ENCODE results near the gene FZR1. TPM values are rescaled to one million over a fixed set of nuclear protein-coding genes. Genes with fewer than 3 reads are reported as not detected.

Gene FZR1
- total RNA-seq, 6 donors from 2014 or later = 19.9 to 110 (median 37.5) TPM

DNA sequence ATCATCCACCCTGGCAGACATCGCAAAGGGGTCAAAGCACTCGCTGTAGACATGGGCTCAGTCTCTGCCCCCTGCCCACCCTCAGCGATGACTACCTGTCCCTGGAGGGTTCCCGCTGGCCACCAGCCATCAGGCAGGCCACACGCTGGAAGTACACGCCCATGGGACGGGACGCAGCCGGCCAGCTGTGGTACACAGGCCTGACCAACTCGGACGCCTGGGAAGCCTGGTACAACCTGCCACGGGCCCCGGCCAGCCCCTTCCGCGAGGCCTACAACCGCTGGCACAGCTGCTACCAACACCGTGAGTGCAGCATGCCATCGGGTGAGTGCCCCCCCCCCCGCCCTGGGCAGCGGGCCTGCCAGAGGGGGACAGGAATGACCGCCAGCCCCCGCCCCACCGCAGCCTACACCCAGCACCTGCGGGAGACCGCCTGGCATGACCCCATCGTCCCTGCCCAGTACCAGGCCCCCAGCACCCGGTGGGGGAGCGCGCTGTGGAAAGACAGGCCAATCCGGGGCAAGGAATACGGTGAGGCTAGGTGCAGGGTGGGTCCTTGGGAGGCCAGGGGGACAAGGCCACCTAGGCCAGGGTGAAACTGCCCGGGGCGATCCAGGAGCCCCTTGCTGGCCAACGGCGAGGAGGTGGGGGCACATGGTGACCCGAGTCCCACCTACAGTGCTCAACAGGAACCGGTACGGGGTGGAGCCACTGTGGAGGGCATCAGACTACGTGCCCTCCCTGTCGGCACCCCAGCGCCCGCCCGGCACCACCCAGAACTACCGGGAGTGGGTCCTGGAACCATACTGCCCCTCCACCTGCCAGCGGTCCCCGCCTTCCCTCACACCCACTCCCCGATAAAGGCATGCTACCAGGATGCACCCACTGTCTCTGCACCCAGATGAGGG lies 37.3 kb downstream of the FZR1 start:
- DNase-seq (peak in 1 of 2 donors; percentile 81), ATAC-seq (ENCODE audit: low FRiP score in 2 of 2) (peak; percentile 2 to 4)
- Histone ChIP-seq H3K27ac (no peak overlapping the region), H3K4me1 (peaks cover 0 to 18% (median 0%) of the 10 kb centered on the region in 4 donors), H3K9me3 (no peaks in the 10 kb centered on the region), H3K36me3 (peaks cover 0 to 50% (median 31%) of the 10 kb centered on the region in 4 donors), H3K4me3 (no peak overlapping the region), H3K27me3 (no peaks in the 10 kb centered on the region)
- TF ChIP-seq, protein P1, sequence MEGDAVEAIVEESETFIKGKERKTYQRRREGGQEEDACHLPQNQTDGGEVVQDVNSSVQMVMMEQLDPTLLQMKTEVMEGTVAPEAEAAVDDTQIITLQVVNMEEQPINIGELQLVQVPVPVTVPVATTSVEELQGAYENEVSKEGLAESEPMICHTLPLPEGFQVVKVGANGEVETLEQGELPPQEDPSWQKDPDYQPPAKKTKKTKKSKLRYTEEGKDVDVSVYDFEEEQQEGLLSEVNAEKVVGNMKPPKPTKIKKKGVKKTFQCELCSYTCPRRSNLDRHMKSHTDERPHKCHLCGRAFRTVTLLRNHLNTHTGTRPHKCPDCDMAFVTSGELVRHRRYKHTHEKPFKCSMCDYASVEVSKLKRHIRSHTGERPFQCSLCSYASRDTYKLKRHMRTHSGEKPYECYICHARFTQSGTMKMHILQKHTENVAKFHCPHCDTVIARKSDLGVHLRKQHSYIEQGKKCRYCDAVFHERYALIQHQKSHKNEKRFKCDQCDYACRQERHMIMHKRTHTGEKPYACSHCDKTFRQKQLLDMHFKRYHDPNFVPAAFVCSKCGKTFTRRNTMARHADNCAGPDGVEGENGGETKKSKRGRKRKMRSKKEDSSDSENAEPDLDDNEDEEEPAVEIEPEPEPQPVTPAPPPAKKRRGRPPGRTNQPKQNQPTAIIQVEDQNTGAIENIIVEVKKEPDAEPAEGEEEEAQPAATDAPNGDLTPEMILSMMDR (IDR thresholded peaks at IDR 0.05) = no peak
- TF ChIP-seq POLR2AphosphoS5 (IDR thresholded peaks at IDR 0.05) (no peak), EP300 (IDR thresholded peaks at IDR 0.05) (no peak), POLR2A (IDR thresholded peaks at IDR 0.05) (no peak)
- 90% methylated on average over 9 to 45 of the region's 47 CpGs for WGBS, 2 donors

DNA sequence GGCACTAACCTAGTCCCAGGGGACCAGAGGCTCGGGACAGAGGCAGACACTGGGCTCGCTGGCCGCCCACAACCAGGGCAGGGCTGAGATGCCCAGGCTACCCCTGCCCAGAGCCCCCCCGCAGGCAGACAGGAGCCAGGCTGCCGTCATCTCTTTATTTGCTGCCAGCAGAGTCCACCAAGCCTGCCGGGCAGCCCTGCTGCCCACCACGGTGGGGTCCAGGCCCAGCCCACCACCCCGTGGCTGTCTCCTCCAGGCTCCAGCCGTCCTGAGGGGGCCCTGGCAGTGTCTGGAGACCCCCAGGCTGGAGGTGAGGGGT lies 37.9 kb downstream of the FZR1 start:
- Histone ChIP-seq H3K27ac (no peak overlapping the region), H3K27me3 (no peaks in the 10 kb centered on the region), H3K9me3 (no peaks in the 10 kb centered on the region), H3K4me3 (no peak overlapping the region), H3K4me1 (peaks cover 0 to 24% (median 0%) of the 10 kb centered on the region in 4 donors), H3K36me3 (peaks cover 0 to 49% (median 31%) of the 10 kb centered on the region in 4 donors)
- ATAC-seq (ENCODE audit: low FRiP score in 2 of 2) (no peak), DNase-seq (peak in 1 of 2 donors; percentile 65)
- TF ChIP-seq POLR2AphosphoS5 (IDR thresholded peaks at IDR 0.05) (no peak), POLR2A (IDR thresholded peaks at IDR 0.05) (no peak), EP300 (IDR thresholded peaks at IDR 0.05) (no peak)
- TF ChIP-seq, protein P1 (IDR thresholded peaks at IDR 0.05) = no peak
- 100% methylated on average over 1 of the region's 9 CpGs; no CpG with 5 or more reads in 1 of the 2 donors for WGBS, 2 donors

DNA sequence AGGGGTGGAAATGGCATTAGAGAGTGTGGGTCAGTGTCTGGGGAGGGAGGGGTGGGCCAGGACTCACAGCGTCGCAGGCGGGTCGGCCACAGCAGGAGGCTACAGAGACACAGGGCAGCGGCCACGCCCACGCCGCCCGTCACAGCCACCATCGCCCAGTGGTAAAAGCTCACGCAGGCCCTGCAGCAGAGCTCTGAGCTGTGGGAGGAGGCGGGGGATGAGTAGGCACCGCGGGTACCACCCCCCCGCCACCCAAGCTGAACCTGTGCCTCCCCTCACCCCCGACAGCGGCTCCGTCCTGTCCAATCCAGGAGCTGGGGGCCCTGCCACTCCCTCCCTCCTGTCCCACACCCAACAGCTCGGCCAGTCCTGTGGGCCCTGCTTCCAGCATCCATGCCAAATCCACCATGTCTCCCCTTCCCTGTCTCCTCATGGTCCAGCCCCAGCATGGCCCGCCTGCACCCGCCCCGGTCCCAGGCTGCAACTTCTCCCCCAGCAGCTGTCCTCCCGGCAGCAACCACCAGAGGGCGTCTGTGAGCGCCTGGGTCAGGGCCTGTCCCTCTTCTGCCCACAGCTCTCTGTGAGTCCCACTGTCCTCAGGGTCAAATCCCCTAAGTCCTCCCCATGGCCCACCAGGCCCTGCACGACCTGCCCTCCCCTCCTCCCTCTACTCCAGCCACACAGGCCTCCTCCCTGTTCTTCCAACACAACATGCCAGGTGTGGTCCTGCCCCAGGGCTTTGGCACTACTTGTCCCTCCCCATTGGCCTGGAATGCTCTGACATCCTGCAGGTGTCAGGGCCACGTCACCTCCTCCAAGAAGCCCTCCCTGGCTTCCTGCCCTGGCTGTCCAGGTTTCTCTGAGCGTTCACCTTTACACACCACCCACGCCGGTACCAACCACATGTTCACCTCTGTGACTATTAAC lies 38.9 kb downstream of the FZR1 start:
- DNase-seq (peak; percentile 75 to 94), ATAC-seq (ENCODE audit: low FRiP score in 2 of 2) (peak; percentile 76 to 85)

DNA sequence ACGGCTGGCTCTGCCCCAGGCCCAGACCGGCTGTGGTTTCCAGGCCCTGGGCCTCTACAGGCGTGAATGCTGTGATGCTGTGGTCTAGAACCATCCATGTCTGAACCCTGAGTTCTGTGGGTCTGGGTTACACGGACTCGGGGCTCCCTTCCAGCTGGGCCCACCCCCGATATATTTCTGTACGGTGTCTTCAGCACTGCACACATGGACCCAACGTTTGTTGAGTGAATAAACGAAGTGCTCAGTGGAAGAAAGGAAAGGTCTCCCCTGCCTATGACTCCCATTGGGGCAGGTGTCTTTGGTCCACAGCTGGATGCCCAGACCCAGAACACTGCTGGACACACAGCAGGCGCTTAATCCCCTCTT lies 39.5 kb downstream of the FZR1 start:
- no peak for TF ChIP-seq POLR2A (IDR thresholded peaks at IDR 0.05)
- TF ChIP-seq, protein P1 (IDR thresholded peaks at IDR 0.05) = no peak
- no peak for TF ChIP-seq EP300 (IDR thresholded peaks at IDR 0.05)
- TF ChIP-seq POLR2AphosphoS5 (IDR thresholded peaks at IDR 0.05) = no peak
- Histone ChIP-seq H3K27ac (no peak overlapping the region), H3K9me3 (no peaks in the 10 kb centered on the region), H3K4me1 (peaks cover 0 to 25% (median 0%) of the 10 kb centered on the region in 4 donors), H3K27me3 (no peaks in the 10 kb centered on the region), H3K4me3 (no peak overlapping the region), H3K36me3 (peaks cover 0 to 42% (median 29%) of the 10 kb centered on the region in 4 donors)
- no peak for ATAC-seq (ENCODE audit: low FRiP score in 2 of 2)
- WGBS, 2 donors = 83 to 85% methylated on average over 9 to 10 of the region's 10 CpGs
- no peak for DNase-seq

More for the DNA sequence above, 38.9 kb downstream of the FZR1 start:
- H3K4me3 ChIP-seq = no peak overlapping the region
- H3K4me1 ChIP-seq = peaks cover 0 to 25% (median 0%) of the 10 kb centered on the region in 4 donors
- no peaks in the 10 kb centered on the region for H3K27me3 ChIP-seq
- H3K9me3 ChIP-seq = no peaks in the 10 kb centered on the region
- no peak overlapping the region for H3K27ac ChIP-seq
- TF ChIP-seq, protein P1 (IDR thresholded peaks at IDR 0.05) = peak; percentile 92 to 97 (median 94)
- TF ChIP-seq POLR2A (IDR thresholded peaks at IDR 0.05) (no peak), POLR2AphosphoS5 (IDR thresholded peaks at IDR 0.05) (no peak), EP300 (IDR thresholded peaks at IDR 0.05) (no peak)
- peaks cover 0 to 41% (median 29%) of the 10 kb centered on the region in 4 donors for H3K36me3 ChIP-seq
- WGBS, 2 donors = 56 to 70% methylated on average over 15 to 26 of the region's 30 CpGs
